ENCODE results near the gene TUFM.
"Not testable (repeated sequence)": the region's sequence is repeated elsewhere in the genome, so short reads cannot be mapped to it uniquely, and the experiment has no call there.

The TUFM gene

GRCh38 chr16:28846080-28846932, at the start of gene TUFM:
Gene TUFM, minus strand, starts transcription at chr16:28846348. Its CDS starts 79 bp downstream, at chr16:28846269.
- peak; percentile 98 to 99 for DNase-seq

- no peak for DNase-seq
Observed at GRCh38 chr16:28895609-28896008, 49.5 kb upstream of the TUFM start.

GRCh38 chr16:28893291-28893690, 47.1 kb upstream of the TUFM start:
- no peak for DNase-seq

GRCh38 chr16:28891964-28892890, 46.1 kb upstream of the TUFM start:
- DNase-seq = no peak

GRCh38 chr16:28890355-28890754, 44.2 kb upstream of the TUFM start:
- DNase-seq = not testable (repeated sequence)

- no peak for DNase-seq
Observed at GRCh38 chr16:28886945-28887344, 40.8 kb upstream of the TUFM start.

GRCh38 chr16:28884045-28884444, 37.9 kb upstream of the TUFM start:
- no peak for DNase-seq

GRCh38 chr16:28883221-28883996, 37.3 kb upstream of the TUFM start:
- DNase-seq = no peak

- no peak for DNase-seq
Observed at GRCh38 chr16:28882551-28883160, 36.5 kb upstream of the TUFM start.

- not testable (repeated sequence) for DNase-seq
Observed at GRCh38 chr16:28881565-28881964, 35.4 kb upstream of the TUFM start.

- no peak for DNase-seq
Observed at GRCh38 chr16:28880955-28881354, 34.8 kb upstream of the TUFM start.

- no peak for DNase-seq
Observed at GRCh38 chr16:28880589-28880915, 34.4 kb upstream of the TUFM start.

- DNase-seq = peak in 1 of 2 experiments; percentile 12
Observed at GRCh38 chr16:28879841-28880588, 33.9 kb upstream of the TUFM start.

GRCh38 chr16:28879261-28879840, 33.2 kb upstream of the TUFM start:
- DNase-seq = no peak

- DNase-seq = no peak
Observed at GRCh38 chr16:28878083-28878926, 32.2 kb upstream of the TUFM start, which contains the start of gene ATP2A1. Gene ATP2A1, plus strand, starts transcription at chr16:28878488. Its CDS starts 184 bp downstream, at chr16:28878672.

GRCh38 chr16:28877655-28878000, 31.5 kb upstream of the TUFM start:
- DNase-seq = no peak

- DNase-seq = no peak
Observed at GRCh38 chr16:28876973-28877654, 31.0 kb upstream of the TUFM start.

GRCh38 chr16:28876019-28876659, 30.0 kb upstream of the TUFM start:
- DNase-seq = no peak

Measured in cerebellar nuclear complex (tissue), 1 donor.